GM04503 (cell line): Measurements from ENCODE around the gene PLBD1.

Experiments
- DNase-seq: peaks from one replicate; pipeline ENCODE4 v3.0.0-alpha.2; 2012; ENCODE audit warnings: low read depth

PLBD1 gene, protein sequence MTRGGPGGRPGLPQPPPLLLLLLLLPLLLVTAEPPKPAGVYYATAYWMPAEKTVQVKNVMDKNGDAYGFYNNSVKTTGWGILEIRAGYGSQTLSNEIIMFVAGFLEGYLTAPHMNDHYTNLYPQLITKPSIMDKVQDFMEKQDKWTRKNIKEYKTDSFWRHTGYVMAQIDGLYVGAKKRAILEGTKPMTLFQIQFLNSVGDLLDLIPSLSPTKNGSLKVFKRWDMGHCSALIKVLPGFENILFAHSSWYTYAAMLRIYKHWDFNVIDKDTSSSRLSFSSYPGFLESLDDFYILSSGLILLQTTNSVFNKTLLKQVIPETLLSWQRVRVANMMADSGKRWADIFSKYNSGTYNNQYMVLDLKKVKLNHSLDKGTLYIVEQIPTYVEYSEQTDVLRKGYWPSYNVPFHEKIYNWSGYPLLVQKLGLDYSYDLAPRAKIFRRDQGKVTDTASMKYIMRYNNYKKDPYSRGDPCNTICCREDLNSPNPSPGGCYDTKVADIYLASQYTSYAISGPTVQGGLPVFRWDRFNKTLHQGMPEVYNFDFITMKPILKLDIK

DNA sequence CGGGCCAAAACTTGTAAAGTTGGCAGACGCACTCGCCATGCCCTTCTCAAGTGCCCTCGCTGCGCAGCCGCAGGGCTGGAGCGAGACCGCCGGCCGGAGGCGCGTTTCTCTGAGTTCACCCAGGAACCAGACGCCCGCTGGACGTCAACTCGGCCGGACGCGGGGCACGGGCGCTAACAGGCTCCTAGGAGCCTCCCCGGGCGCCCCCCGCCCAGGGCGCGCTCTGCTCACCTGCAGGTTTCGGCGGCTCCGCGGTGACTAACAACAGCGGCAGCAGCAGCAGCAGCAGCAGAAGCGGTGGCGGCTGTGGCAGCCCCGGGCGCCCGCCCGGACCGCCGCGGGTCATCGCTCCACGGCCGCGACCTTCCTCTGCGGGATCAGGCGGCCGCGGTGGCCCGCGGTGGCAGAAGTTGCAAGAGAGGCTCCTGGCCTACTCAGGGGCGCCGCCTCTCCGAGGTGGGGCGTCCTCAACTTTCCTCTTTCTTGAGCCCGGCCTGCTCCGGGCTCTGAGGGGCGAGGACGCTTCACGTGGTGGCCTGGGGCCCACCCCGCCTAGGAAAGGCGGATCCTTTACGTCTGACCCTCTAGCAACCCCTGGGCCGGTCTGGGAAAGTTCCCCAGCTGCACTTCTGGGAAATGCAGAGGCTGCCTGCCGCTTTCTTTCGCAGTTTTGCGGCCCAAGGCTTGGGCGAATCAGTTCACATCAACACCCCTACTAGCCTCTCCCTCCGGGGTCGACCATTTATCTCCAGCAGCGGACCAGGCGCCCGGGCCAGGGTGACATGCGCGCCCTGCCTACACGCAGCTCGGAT, at the start of gene PLBD1:
Gene PLBD1 (minus strand): TSS at position 533 of the 812 bp plus-strand sequence. CDS start 187 bp downstream, at position 346.
- no peak for DNase-seq

DNA sequence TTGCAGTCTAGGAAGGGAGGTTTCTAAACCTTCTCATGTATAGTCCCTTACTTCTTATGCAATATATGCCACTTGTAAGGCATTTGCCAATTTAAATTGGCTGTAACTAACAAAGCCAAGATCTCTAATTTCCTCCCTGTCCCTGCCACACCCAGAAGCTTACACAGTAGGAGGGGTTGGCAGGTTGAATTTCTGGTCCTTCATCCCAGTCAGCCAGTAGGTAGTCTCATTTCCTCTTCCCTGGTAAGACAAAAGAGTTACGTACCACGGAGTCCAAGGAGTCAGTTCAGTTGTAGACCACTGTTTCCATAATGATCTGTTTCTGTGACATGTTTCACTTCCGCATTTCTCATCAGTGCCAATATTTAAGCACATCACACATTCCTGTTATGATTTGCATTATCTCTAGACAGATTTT, 47.0 kb upstream of the PLBD1 start:
- no peak for DNase-seq

- no peak for DNase-seq
These were observed 46.0 kb upstream of the PLBD1 start for GRCh38 chr12:14613718-14614117.

DNA sequence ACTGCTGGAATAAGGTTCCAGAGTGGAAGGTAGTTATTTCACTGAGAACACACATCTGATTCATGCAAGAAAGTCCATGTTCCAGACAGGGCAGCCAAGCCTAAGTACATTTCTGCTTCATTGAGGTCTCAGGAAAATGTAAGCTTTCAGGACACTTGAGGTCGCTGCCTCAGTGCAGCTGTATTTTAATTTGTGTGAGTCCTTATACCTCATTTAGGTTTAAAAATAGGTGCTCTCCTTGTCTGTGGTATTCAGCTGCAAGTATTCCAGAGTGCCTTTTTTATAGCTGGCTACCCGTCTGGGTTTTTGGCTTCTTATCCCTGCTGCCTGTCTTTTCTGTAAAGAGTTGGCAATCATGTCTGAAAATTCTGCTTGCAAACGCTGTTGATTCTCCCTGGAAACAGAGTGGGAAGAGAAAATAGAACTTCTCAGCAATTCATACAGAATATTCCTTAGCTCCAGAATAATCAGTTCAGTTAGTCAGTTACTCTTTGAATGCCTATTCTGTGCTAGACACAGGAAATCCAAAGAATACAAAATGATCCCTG, 45.3 kb upstream of the PLBD1 start:
- DNase-seq = no peak

DNA sequence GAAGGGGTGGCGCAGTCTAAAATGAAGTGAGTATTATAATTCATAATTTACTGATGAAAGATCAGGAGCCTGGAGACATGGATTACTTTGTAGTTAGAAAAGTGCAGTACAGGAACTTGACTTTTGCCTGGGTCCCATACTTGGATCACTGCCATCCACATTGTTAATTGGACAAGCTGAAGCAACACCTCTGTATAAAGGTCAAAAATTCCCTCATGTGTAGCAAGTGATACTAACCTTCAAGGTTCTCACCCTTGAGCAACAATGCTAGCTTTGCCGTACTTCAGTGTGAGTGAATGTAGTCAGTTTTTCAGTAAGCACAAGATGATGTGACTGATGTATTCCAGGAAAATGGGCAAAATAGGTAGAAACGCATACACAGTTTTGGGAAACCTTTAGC, 44.6 kb upstream of the PLBD1 start:
- no peak for DNase-seq

- no peak for DNase-seq
These were observed 44.0 kb upstream of the PLBD1 start for GRCh38 chr12:14611640-14612203.

GRCh38 chr12:14607568-14607967, 39.9 kb upstream of the PLBD1 start:
- DNase-seq = no peak

GRCh38 chr12:14605401-14605989, 37.8 kb upstream of the PLBD1 start:
- no peak for DNase-seq

DNA sequence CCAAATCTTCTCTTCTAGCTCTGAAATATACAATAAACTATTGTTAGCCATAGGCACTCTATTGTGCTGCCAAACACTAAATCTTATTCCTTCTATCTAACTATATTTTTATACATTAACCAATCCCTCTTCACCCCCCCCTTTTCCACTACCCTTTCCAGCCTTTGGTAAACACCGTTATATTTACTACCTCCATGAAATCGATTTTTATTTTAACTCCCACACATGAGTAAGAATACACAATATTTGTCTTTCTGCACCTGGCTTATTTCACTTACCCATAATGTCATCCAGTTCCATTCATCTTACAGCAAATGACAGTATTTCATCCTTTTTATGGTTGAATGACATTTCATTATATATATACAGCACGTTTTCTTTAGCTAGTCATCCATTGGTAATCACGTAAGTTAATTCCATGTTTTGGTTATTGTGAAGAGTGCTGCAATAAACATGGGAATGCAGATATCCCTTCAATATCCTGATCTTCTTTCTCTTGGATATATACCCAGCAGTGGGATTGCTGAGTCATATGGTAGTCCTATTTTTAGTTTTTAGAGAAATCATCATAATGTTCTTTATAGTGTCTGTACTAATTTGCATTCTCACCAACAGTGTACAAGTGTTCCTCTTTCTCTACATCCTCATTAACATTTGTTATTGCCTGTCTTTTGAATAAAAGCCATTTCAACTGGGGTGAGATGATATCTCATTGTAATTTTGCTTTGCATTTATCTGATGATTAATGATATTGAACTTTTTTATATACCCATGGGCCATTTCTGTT, 34.2 kb upstream of the PLBD1 start:
- no peak for DNase-seq

DNA sequence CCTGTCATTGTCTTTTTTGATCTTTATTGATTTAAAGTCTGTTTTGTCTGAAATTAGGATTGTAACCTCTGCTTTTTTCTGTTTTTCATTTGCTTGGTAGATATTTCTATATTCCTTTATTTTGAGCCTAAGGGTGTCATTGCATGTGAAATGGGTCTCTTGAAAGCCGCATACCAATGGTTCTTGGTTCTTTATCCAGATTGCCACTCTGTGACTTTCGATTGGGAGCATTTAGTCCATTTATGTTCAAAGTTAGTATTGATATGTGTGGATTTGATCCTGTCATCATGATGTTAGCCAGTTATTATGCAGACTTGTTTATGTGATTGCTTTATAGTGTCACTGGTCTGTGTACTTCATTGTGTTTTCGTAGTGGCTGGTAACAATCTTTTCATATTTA, 29.8 kb upstream of the PLBD1 start:
- no peak for DNase-seq

- no peak for DNase-seq
These were observed 24.0 kb upstream of the PLBD1 start for GRCh38 chr12:14591719-14592118.

DNA sequence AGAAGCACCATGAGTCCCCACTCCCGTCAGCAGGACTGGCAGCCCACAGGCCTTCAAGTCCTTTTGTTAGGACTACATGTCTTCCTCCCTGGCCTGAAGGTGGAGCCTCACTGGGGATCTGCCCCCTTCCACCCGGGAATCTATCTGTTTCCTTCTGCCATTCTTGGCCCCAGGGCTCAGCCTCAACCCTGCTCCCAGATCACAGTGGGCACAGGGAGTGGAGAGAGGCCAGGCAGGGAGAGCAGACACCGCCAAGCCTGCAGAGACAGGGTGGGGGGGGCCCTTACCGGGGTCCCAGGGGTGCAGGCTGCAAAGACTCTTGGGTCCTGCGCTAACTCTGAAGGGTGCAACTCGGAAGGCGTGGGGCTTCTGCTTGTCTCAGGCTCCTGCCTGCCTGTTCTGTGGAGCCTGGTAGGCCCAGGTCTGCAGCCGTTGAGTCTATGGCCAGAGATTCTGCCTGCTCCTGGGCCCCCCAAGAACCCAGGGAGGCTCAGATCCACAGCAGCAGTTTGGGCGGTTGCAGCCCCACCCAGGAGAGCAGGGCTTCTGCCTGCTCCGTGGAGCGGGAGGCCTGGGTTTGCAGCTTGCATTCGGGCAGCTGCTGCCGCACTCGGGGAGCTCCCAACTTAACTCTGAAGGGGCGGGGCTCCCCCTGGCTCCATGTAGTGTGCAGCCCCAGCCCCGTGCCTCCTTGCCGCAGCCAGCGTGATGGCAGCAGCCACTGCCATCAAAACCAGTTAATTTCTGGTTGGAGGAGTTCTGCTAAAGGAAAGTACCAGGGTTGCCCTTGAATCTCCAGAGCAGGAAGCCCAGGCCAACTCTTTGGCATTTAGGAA, 21.7 kb upstream of the PLBD1 start:
- no peak for DNase-seq

DNA sequence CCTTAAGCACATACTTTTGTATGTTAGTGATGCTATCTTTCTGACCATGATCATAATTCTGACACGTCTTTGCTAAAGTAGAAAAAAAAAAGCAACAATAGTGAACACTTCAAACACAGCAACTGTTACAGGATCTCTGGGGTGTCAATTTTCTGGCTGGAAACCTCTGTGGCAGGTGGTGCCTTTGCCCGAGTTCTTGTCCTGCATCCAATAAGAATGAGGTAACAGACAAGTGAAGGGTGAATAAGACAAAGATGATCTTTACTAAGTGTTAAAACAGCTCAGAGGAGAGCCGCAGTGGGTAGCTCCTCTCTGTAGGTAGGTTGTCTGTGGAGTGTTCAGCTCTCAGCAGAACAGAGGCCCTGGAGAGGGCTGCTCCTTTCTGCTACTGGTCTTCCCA, 20.9 kb upstream of the PLBD1 start:
- no peak for DNase-seq

GRCh38 chr12:14578646-14579045, 11.0 kb upstream of the PLBD1 start:
- DNase-seq = no peak

GRCh38 chr12:14577344-14577743, 9.7 kb upstream of the PLBD1 start:
- DNase-seq = no peak

DNA sequence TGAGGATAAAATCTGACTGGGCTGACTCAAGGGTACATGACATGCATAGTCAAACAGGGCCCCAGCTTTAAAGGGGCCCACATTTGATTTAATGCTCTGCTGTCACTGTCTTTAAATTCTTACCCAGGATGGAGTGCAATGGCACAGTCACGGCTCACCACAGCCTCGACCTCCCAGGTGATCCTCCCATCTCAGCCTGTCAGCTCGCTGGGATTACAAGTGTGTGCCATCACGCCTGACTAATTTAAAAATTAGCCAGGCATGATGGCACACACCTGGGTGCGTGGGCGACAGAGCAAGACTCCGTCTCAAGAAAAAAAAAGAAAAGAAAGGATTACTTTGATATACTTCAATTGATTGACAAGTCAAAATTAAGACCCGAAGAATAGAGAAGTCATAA, 9.2 kb upstream of the PLBD1 start:
- DNase-seq = no peak

DNA sequence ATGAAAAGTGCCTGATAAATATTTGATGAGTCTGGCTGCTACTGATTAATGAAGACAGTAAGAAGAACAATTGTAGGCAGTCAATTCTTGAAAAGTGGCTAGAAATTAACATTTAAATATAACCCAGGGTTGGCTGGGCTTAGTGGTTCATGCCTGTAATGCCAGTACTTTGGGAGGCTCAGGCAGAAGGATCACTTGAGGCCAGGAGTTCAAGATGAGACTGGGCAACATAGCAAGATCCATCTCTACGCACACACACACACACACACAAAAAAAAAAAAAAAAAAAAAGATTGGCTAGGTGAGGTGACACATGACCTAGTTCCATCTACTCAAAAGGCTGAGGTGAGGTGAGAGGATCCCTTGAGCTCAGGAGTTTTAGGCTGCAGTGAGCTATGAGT, 7.9 kb upstream of the PLBD1 start:
- DNase-seq = no peak

DNA sequence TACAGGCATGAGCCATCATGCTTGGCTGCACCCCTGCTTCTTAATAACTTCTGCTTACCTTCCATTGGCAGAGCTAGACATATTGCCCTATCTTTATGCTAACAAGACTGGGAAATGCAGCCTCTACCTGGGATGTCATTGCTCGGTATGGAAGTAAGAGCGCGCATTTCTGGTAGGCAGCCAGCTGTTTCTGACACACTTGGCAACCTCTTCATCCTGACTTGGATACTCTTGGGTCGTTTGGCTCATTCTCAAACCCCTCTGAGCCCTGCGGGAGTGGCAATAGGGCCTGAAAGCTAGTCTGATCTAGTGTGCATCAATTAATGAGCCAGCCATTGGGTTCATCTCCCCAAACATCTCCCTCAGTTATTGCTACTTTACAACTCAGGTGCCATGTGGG, 5.4 kb upstream of the PLBD1 start:
- DNase-seq = no peak

DNA sequence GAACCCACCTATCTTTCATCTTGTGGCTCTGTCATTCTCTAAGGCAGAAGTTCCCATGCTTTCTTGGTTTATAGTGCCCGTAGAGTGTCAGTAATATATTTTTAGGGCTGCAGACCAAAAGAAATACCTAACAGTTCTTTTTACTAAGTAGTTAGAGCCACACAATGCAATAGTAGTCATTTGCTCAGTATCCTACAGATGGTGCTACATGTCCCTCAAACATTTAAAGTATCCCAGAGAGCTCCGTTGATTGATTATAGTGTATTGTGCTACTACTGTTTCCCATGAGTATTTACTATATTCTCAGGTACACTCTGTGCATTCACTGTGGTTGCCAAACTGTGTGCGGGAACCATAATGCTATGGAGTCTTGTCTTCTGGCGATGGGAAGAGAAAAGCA, 4.7 kb upstream of the PLBD1 start:
- no peak for DNase-seq

DNA sequence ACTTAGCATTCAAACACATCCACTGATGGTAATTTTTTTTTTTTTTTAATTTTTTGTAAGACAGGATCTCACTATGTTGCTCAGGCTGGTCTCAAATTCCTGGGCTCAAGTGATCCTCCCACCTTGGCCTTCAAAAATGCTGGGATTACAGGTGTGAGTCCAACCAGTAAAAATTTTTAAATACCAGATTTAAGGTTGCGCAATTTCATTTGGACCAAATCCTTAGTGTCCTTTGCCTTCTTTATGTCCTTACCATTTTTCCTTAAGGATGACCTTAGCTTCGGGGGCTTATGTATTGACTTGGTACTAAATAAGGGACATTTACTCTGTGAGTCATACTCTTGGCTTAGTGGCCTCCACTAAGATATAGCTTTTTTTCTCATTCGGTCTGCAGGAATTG, 4.1 kb upstream of the PLBD1 start:
- no peak for DNase-seq
